Measurements from ENCODE around the gene GAB2.
"Not testable (repeated sequence)": the region's sequence is repeated elsewhere in the genome, so short reads cannot be mapped to it uniquely, and the experiment has no call there.

The GAB2 gene

DNA sequence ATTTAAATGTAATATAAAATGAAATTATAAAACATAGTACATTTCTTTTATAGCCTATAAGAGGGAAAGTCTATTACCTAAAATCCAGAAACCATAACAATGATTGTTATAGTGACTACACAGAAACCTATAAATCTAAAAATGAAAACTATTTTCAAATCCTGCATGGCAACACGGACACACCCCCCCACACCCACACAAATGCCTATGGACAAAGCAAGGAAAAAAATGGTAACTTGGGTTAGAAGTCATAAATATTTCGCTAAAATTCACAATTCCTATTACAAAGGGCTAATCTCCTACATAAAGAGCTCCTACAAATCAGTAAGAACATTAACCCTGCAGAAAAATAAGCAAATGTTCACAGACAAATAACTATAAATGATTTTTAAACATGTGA lies 56.4 kb downstream of the GAB2 start:
- no peak for DNase-seq

DNA sequence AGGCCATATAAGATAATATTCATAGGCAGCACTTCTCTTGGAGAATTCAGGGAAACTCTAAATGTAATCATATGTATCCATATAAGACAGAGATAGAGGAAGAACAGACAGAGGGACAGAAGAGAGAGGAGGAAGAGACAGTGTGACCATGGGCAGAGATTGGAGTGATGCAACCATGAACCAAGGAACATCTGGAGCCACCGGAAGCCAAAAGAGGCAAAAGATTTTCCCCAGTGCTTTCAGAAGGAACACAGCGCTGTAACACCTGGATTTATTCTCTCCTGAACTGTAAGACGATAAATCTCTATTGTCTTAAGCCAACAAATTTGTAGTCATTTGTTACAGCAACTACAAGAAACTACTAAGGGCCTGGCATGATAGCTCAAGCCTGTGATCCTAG lies 57.7 kb downstream of the GAB2 start:
- DNase-seq: no peak

DNA sequence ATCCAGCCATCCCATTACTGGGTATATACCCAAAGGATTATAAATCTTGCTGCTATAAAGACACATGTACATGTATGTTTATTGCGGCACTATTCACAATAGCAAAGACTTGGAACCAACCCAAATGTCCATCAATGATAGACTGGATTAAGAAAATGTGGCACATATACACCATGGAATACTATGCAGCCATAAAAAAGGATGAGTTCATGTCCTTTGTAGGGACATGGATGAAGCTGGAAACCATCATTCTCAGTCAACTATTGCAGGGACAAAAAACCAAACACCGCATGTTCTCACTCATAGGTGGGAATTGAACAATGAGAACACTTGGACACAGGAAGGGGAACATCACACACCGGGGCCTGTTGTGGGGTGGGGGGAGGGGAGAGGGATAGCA lies 59.7 kb downstream of the GAB2 start:
- not testable (repeated sequence) for DNase-seq

DNA sequence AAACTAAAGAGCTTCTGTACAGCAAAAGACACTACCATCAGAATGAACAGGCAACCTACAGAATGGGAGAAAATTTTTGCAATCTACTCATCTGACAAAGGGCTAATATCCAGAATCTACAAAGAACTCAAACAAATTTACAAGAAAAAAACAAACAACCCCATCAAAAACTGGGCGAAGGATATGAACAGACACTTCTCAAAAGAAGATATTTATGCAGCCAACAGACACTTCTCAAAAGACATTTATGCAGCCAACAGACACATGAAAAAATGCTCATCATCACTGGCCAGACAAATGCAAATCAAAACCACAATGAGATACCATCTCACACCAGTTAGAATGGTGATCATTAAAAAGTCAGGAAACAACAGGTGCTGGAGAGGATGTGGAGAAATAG lies 60.2 kb downstream of the GAB2 start:
- not testable (repeated sequence) for DNase-seq

DNA sequence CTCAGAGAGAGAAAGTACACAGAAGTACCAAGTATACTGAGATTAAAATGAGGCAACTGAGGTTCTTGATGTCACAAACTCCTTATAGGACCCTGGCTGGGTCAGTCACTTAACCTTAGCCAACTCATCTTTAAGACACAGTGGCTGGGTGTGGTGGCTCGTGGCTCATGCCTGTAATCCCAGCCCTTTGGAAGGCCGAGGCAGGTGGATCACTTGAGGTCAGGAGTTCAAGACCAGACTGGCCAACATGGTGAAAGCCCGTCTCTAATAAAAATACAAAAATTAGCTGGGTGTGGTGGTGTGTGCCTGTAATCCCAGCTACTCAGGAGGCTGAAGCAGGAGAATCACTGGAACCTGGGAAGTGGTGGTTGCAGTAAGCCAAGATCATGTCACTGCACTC lies 61.9 kb downstream of the GAB2 start:
- DNase-seq: not testable (repeated sequence)

DNA sequence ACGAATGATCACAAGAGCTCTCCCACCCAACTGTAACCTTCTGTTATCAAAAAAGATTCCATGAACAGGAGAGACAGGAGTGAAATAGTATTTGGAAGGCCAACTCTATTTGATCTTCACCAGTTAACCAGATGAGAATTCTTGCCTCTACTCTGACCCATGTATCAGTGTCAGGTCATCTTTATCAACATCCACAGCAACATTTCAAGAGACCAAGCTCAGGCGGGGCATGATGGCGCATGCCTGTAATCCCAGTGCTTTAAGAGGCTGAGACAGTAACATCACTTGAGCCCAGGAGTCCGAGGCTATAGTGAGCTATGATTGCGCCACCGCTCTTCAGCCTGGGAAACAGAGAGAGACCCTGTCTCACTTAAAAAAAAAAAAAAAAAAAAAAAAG lies 62.3 kb downstream of the GAB2 start:
- DNase-seq: no peak

DNA sequence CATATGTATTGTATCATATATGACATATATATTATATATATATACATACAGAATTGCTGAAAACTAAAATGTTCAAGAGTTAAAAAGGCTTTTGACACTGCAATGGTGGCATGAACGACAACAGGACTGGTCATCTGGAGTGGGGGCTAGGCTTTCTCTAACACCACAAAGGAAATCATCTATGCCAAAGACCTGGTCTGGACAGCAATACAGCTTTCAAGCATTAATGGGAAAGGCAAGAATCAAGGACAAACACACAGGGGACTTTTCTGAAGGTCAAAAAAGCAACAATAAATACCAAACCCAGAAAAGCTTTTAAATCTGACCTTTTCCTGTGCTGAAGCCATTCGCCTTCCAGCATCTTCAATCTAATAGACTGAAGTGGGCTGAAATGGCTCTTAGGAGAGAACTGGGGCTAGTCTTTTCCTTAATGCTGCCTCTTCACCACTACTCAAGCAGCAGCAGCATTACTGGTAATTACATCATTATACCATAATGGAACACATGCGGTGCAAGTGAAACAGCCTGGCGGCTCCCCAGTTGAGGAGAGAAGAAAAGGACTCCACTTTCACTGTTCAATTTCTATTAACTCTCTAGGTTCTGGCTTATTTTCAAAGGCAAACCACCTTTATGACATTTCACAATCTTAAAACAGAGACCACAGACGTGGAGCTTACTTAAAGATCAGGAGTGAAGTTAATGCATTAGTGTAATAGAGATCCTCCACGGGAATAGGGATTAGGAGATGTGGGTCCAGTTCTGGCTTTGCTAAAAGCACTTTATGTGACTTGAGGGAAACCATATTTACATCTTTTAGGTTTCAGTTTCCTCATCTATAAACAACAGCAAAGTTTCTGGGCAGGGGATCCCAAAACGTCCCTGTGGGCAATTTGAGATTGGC lies 63.0 kb downstream of the GAB2 start:
- no peak for DNase-seq

DNA sequence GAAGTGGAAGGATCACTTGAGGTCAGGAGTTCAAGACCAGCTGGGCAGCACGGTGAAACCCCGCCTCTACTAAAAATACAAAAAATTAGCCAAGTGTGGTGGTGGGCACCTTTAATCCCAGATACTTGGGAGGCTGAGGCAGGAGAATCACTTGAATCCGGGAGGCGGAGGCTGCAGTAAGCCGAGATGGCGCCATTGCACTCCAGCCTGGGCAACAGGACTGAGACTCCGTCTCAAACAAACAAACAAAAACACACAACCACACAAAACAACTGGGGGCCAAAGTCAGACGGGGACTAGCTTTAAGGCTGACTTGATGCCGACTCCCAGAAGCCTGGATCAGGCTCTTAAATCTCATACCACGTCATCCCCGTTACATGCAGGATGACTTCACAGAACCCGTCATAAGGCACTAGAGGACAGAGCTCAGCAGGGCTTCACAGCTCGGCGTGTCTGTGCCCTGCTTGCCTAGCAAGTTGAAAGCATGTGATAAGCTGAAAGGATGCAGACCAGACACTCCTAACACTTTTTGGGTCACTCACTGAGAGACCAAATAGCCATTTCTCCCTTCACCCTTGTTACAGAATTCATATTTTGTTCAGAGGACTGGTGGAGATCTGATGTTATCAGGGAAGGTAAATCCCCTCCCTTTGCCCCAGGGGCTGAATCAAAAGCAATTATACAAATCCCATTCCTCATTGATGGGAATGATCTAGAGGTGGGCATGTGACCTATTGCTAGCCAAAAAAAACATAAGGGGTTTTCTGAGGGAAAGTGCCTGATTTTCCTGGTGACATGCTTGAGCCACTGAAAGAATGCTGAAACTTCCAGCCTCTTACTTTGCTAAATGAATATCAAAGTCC lies 65.4 kb downstream of the GAB2 start:
- no peak for DNase-seq

DNA sequence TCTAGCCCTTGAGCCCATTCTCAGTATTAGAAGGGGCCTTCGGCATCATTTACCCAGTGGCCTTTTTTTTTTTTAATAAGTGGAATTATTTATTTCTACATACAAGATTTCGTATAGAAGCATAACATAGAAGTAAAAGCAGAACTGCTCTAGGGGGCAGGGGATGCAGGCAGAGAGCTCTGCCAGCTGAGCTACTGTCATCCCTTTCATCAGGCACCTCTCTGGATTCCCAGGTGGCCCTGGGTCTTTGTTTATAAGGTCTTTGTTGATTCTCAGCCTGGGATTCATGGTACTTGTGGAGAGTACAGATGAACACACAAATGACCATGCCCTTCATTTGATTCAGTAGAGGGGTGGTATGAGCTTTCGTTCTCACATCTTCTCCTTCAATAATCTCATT lies 66.4 kb downstream of the GAB2 start:
- DNase-seq: no peak

DNA sequence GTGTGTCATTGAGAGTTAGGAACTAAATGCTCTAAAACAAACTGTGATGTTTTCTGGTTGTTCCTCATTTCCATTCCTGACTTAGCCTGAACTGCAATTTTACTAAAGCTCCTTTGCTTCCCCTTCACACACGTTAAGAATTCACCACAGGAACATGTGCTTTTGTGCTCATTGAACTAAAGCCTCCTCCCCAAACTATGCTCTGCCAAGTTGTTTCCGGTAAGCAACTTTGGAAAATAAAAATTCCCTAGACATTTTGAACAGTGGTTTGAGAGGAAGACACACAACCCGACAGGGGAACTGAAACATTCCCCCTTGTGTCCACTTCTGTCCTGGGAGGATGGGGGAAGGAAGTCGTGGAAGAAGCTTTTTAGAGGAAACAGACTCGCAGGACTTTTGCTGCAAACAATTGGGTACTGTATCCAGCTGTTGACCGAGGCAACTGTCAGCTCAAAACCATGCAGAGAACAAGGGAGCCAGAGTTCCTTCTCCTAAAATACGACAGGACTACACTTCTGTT lies 66.9 kb downstream of the GAB2 start:
- DNase-seq: no peak

DNA sequence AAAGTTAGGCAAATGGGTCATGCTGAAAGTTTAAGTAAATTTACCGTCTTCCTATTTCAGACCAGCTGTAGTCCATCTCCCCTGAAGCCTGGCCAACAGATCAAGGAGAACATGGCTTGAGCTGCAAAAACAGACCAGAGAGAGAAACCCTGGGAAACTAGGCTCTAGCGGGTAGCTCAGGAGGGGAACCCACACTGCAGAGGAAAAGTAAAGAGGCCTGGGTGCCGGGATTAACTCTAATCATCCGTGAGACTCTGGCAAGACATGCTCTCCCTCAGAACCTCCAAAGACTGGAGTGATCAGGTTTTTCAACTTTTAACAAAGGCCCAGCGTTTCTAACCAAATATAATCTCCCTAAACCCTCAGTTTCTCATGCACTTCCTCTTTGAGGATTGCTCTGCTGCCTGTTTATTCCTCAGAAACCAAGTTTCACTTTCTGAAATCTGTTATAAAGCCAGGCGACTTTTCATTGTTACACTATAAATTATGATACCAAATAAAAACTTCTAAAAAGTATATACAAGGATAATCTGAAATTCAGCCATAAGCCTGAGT lies 67.5 kb downstream of the GAB2 start:
- DNase-seq: no peak

DNA sequence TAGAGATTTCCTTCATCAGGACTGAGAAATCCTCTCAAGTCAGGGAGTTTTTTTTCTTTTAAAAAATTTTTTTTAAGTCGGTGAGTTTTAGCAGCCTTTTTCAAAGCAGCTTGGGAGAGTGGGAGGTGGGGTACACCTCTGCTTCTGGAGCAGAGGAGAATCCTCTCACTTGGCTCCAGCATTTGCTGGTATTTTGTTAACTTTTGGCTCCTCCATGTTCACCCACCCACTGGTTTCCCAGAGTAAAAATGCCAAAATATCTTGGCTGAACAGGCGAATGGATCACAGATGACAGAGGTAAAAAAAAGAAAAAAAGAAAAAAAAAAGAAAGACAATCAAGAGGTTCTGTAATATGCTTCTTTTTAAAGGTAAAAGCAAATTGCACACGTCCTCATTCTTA lies 68.0 kb downstream of the GAB2 start:
- no peak for DNase-seq

DNA sequence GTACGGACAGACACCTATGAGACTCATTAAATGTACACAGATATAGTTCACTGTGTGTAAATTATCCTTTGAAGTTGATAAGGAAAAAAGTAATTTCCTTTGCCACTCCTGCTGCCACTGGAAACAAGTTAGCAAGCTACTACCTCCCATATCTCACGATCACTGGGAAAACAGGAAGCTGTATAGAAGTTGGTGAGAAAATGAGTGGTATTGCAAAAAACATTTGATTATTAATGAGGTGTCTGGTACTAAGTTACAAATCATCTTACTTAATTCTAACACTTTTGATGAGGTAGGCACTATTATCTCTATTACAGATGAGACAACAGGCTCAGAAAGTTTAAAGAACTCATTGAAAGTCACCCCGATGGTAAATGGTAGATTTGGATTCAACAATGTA lies 68.5 kb downstream of the GAB2 start:
- no peak for DNase-seq

DNA sequence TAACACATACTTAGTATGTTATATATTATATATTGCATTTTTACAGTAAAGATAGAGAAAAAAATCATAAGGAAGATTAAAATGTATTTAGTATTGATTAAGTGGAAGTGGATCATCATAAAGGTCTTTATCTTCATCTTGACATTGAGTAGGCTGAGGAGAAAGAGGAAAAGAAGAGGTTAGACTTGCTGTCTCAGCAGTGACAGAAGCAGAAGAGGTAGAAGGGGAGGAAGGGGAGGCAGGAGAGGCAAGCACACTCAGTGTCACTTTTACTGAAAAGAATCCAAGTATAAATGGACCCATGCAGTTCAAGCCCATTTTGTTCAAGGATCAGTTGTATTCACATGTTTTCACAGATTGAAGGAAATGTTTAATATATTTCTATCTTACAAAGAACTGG lies 69.7 kb downstream of the GAB2 start:
- no peak for DNase-seq

DNA sequence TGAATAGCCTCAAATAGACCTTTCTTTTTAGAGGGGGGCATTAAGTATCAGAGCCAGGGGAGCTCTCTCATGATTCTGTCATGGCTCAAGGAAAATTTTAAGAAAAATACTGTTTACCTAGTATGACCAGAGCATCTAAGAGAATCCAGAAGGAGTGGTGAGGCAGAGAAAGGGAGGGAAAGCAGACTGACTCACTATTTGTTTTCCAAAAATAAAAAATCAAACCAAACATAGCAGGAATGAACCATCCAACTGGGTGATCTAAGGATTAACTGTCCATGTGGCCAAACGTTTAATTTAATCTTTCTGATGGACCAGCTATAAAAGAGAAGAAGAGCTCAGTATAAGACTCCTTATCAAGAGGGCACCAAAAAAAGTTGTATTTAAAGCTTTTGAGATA lies 70.8 kb downstream of the GAB2 start:
- no peak for DNase-seq

DNA sequence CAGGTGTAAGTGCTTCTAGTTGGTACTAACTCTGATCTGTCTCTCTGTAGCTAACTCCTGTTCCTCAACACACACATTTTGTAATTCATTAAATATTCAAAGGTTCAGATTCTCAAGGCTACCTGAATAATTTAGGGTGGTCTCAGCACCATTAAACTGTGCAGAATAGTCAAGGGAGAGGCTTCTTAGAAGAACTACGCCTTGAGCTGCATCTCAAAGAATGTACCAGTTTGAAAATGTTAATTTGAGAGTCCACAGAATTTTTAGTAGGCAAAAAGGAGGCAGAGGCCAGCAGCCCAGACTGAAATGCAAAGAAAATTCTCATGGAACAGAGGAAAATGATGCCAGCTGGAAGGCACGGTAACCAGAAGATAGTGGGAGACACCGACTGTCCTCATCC lies 72.2 kb downstream of the GAB2 start:
- DNase-seq: no peak

DNA sequence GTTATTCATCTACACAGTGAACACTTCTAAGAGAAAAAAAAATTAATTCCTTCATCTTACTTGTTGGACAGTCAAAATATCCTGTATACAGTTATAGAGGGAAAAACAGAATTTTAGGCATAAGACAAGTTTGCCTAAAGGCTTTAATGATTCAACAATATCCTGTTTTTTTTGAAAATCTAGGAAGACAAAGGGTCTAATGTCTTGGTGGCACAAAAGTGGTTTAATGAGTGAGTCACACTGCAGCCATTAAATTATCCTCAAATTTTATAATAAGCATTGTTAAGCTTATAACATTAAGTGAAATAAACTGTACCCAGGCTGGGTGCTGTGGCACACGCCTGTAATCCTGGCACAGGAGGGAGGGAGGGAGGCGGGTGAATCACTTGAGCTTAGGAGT lies 72.9 kb downstream of the GAB2 start:
- no peak for DNase-seq

DNA sequence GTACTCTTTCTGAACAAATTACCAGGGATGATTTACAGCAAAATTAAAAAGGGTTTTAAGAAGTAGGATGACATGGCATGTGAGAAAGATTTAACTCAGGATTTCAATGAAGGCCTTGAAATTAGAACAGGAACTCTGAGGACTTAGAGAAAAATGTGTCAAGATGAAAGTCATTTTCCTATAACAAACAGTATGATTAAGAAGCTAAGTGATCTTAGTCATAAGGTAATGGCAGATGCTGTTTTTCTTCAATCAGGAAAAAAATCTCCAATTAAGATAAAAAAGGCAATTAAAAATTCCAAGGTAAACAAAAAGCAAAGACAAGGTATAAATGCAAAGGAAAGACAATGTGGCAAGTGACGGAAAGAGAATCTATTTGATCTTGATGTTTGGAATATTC lies 73.5 kb downstream of the GAB2 start:
- DNase-seq: no peak

DNA sequence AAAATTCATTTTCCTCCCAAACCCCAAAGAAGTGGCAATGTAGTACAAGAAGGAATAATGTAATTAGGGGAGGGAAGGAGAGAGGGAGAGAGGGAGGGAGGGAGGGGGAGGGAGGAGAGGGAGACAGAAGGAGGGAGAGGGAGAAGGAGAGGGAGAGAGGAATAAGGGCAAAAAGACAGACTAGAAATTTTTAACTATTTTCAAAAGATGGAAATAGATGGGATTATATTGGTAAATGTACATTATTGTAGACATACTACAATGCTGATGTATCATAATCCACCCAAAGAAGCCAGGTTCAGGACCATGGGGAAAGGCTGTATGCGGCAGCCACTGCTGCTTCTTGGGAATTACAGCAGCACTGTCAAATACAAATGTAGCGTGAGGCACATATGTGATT lies 74.3 kb downstream of the GAB2 start:
- no peak for DNase-seq

DNA sequence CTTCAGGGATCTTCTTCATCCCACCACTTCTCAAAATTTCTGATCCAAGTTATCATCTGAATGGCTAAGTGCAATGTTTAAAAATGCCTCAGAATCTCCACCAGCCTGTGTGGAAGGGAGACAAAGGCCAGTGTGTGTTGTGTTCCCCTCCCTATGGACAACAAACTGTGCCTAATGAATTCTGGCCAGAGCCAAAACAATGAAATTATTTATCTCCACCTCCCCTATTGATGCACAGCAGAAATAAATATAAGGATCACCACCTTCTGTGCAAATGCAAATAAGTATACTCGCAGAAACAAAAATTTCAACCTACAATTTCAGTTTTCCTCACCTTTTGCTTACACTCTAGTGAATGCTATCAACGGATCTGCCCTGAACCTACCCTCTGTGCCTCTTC lies 75.8 kb downstream of the GAB2 start:
- DNase-seq: no peak

DNA sequence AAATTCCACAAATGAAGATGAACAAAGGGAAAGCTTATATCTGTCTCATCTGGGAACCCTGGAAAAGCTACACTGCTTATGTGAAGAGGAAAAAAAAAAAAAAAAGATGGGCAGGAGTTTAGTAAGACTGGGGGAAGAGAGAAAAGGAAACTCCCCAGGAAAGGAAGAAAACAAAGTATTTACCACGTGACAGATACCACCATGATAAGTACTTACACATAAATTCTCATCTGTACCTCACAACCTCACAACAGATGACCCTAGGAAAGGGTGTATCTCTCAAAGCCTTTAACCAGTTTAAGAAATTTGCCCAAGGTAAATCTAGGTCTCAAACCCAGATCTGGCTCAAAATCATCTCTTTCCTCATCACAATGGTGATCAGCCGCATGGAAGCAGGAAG lies 77.1 kb downstream of the GAB2 start:
- DNase-seq: no peak

DNA sequence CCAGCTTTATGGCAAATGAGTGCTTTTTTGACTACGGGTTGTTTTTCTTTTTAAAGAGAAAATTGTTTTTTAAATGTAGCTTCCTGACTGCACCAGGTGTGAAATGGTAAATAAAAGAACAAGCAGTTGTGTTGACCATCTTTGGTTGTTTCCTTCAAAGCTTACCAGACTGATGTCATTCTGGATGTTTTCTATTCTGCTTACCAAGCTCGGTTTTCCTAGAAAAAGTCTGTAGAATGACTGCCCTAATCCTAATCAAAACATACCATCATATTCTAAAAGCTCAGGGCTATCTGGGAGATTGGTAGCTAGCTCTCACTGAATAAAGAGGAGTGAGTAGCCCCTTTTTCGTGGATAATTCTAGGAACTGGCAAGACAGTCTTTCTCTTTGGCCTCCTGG lies 77.7 kb downstream of the GAB2 start:
- DNase-seq: no peak

DNA sequence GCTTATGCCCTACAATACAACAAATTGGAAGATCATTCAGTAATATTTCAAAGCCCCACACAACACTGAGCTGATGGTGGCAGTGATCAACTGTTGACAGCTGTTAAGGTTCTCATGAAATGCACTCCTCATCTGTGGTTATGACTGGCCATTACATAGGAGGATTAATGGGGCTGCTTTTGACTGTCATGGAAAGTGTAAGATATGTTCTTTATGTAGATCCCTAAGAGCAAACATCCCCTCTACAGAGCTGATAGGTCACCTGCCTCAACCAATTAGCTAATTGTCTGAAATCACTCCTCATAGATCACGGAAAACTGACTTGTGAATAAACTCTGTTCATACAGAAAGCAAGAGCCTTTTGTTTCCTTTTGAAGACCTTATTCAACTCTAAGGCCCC lies 78.1 kb downstream of the GAB2 start:
- DNase-seq: no peak

DNA sequence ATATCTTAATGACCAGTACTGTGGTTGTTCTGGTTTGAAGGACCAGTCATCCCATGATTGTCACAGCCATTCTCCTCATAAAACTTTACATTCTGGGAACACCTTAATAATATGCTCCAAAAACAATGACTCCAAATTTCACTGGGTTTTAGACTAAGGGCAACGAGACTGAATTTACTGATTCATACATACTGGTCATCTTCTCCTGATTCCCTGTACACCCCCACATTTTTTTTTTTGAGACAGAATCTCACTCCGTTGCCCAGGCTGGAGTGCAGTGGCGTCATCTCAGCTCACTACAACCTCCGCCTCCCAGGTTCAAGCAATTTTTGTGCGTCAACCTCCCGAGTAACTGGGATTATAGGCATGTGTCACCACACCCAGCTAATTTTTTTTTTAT lies 78.9 kb downstream of the GAB2 start:
- DNase-seq: no peak
